Karpas-422 (cell line): ENCODE data around the gene DAPK3. TPM values are rescaled to one million over a fixed set of nuclear protein-coding genes. Genes with fewer than 3 reads are reported as not detected.

ENCODE experiments used
- DNase-seq: peaks from one replicate; pipeline ENCODE4 v3.0.0-alpha.2; 2015
- H2AFZ ChIP-seq: fragments of 200-600 bp; sonication (generic); 2 replicates; pipeline ENCODE4 v1.6.1; 2014; ENCODE audit warnings: antibody characterized with exemption, low read length, mixed read lengths
- H3K27ac ChIP-seq: fragments of 200-600 bp; sonication (generic); 2 replicates; pipeline ENCODE4 v1.5.1; 2014; ENCODE audit warnings: mild to moderate bottlenecking, low read length, moderate library complexity
- H3K27me3 ChIP-seq: fragments of 200-600 bp; sonication (generic); 2 replicates; pipeline ENCODE4 v1.6.1; 2014; ENCODE audit warnings: low read length, mixed read lengths
- H3K36me3 ChIP-seq: fragments of 200-600 bp; sonication (generic); 2 replicates; pipeline ENCODE4 v1.6.1; 2014; ENCODE audit warnings: low read length, mixed read lengths; ENCODE audit not compliant: insufficient read depth
- H3K4me1 ChIP-seq: fragments of 200-600 bp; sonication (generic); 2 replicates; pipeline ENCODE4 v1.6.1; 2014; ENCODE audit warnings: mild to moderate bottlenecking, low read length, mixed read lengths
- H3K4me2 ChIP-seq: fragments of 200-600 bp; sonication (generic); 2 replicates; pipeline ENCODE4 v1.6.1; 2014; ENCODE audit warnings: low read length, low read depth, mild to moderate bottlenecking; ENCODE audit not compliant: poor library complexity, severe bottlenecking
- H3K4me3 ChIP-seq: fragments of 200-600 bp; sonication (generic); 2 replicates; pipeline ENCODE4 v1.5.1; 2014; ENCODE audit warnings: mild to moderate bottlenecking, antibody characterized with exemption, low read length, mixed read lengths
- H3K79me2 ChIP-seq: fragments of 200-600 bp; sonication (generic); 2 replicates; pipeline ENCODE4 v1.6.1; 2014; ENCODE audit warnings: mild to moderate bottlenecking, low read length, mixed read lengths
- H3K9ac ChIP-seq: fragments of 200-600 bp; sonication (generic); 2 replicates; pipeline ENCODE4 v1.6.0; 2014; ENCODE audit warnings: low read length
- H3K9me2 ChIP-seq: fragments of 200-600 bp; sonication (generic), shearing (Covaris generic); replicated peaks from 2 replicates; pipeline ENCODE4 v1.6.0; 2014; ENCODE audit warnings: mild to moderate bottlenecking, low read length, moderate library complexity; ENCODE audit not compliant: insufficient read depth
- H3K9me3 ChIP-seq: fragments of 300-700, 200-600 bp; sonication (generic); 2 replicates; pipeline ENCODE4 v1.6.1; 2014; ENCODE audit warnings: low read length, mixed read lengths
- H4K20me1 ChIP-seq: fragments of 200-600 bp; sonication (generic); 2 replicates; pipeline ENCODE4 v1.6.1; 2014; ENCODE audit warnings: mild to moderate bottlenecking, antibody characterized with exemption, low read length, low read depth; ENCODE audit not compliant: insufficient read depth
- total RNA-seq: library from RNA; depleted of rRNA; stranded (reverse); fragments of >200 nt; shearing (Covaris generic); gene quantifications from 2 replicates; pipeline ENCODE4 v1.2.3, GENCODE V29; 2014; ENCODE audit warnings: low replicate concordance

Gene DAPK3
- total RNA-seq, 1 experiment from 2014 or later = 17.2 TPM

DNA sequence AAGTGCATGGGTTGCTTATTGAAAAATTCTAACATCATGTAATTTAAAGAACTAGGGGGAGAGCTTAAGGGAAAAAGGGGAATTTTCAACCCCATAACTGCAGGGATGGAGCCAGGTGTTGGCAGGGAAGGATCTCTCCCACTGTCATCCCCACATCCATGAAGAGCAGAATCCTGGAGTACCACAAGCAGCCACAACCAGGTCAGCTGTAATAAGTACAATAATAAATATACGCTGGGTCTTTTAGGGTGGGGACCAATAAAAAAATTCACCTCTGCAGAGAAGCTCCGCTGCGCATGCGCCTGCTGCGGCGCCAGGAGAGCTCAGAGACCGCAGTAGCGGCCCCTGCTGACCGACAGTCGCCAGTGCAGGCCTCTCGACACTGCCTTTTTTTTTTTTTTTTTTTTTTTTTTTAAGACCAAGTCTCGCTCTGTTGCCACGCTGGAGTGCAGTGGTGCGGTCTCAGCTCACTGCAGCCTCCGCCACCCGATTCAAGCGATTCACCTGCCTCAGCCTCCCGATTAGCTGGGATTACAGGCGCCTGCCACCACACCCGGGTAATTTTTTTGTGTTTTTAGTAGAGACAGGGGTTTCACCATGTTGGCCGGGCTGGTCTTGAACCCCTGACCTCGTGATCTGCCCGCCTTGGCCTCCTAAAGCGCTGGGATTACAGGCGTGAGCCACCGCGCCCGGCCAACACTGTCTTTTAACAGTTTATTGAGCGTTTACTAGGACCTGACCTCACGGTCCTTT, 16.9 kb upstream of the DAPK3 start:
- Histone ChIP-seq H3K9ac (peak overlapping the region; percentile 57), H3K9me2 (no peaks in the 10 kb centered on the region), H3K4me1 (peaks cover 45% of the 10 kb centered on the region)

DNA sequence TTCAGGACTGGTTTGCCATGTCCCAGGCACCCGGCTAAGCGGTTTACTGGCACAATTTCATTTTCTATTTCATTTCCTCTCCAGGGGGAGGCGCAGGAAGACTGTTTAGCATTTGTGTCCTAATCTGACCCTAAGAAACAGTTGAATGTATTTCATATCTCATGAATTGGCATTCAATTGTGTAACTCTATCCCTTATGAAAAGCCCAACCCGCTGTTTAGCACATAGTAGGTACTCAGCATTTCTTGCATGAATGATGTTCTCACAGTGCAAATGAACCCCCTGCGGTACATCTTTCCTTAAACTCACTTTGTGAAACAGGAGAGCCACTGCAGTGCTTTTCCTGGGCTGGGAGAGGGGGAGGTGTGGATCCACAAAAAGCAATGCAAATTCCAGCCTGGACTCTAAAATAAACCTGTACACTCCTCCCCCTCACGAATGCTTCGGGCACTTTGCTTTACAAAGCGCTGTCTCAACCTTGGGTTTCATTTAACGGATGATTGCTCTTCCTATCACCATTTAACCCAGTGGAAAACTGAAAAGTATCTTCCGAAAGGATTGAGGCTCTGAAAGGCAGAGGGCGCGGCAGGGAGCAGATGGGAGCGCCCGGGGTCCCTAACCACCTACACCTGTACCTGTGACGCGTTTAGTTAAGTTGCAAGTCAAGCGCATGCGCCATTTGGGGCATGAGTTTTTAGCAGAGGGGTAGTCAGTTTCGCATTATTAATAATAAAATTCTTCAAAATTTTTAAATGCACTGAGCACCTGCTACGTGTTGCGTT, 15.6 kb upstream of the DAPK3 start:
- Histone ChIP-seq H3K9ac (peak overlapping the region; percentile 66), H3K27me3 (no peaks in the 10 kb centered on the region), H3K9me2 (no peaks in the 10 kb centered on the region), H3K4me2 (peak overlapping the region; percentile 85), H3K9me3 (no peaks in the 10 kb centered on the region), H3K4me1 (peaks cover 45% of the 10 kb centered on the region), H2AFZ (peak overlapping the region; percentile 86), H3K27ac (peak overlapping the region; percentile 9; the same call in 1 of the 2 replicates), H3K4me3 (peak overlapping the region; percentile 96), H4K20me1 (peaks cover 36% of the 10 kb centered on the region), H3K36me3 (peaks cover 36% of the 10 kb centered on the region), H3K79me2 (peaks cover 37% of the 10 kb centered on the region)
- peak; percentile 91 for DNase-seq

More for the DNA sequence above, 16.9 kb upstream of the DAPK3 start:
- Histone ChIP-seq H4K20me1 (peaks cover 23% of the 10 kb centered on the region), H3K9me3 (no peaks in the 10 kb centered on the region), H3K4me2 (peak overlapping the region; percentile 85), H2AFZ (peak overlapping the region; percentile 44; the same call in 1 of the 2 replicates), H3K79me2 (peaks cover 25% of the 10 kb centered on the region), H3K36me3 (peaks cover 22% of the 10 kb centered on the region), H3K27me3 (no peaks in the 10 kb centered on the region), H3K27ac (no peak overlapping the region), H3K4me3 (peak overlapping the region; percentile 96; the same call in 1 of the 2 replicates)
- peak; percentile 96 for DNase-seq

DNA sequence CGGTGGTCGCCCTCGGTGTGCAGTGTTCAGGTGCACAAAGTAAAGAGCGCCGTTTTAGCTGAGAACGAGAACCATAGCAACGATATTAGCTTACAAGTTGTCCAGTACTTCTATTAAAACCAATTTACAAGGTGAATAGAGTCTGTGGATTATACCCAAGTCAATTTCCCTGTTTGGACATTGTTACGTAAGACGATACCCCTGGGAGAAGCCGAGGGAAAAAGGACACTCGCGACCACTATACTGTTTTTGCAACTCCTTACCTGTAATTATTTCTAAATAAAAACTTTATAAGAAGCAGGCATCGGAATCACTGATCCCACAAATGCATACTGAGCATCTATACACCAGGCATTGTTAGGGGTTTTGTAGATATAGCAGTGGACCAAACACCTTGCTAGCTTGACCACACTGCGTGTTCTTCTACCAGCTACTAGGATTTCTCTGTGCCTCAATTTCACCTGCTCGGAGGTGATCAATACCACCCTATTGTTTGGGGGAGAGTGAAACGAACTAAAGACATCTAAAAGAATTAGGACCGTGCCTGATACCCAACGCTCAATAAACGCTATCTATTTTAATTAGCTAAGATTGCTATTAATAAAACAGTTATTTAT, 14.9 kb upstream of the DAPK3 start:
- Histone ChIP-seq H3K4me1 (peaks cover 45% of the 10 kb centered on the region), H3K79me2 (peaks cover 42% of the 10 kb centered on the region), H3K4me2 (peak overlapping the region; percentile 85), H3K9me3 (no peaks in the 10 kb centered on the region), H3K36me3 (peaks cover 43% of the 10 kb centered on the region), H3K9ac (peak overlapping the region; percentile 66), H4K20me1 (peaks cover 44% of the 10 kb centered on the region), H3K4me3 (peak overlapping the region; percentile 96), H3K27me3 (no peaks in the 10 kb centered on the region), H3K9me2 (no peaks in the 10 kb centered on the region), H3K27ac (peak overlapping the region; percentile 13; the same call in 1 of the 2 replicates), H2AFZ (peak overlapping the region; percentile 69)
- DNase-seq = no peak

DNA sequence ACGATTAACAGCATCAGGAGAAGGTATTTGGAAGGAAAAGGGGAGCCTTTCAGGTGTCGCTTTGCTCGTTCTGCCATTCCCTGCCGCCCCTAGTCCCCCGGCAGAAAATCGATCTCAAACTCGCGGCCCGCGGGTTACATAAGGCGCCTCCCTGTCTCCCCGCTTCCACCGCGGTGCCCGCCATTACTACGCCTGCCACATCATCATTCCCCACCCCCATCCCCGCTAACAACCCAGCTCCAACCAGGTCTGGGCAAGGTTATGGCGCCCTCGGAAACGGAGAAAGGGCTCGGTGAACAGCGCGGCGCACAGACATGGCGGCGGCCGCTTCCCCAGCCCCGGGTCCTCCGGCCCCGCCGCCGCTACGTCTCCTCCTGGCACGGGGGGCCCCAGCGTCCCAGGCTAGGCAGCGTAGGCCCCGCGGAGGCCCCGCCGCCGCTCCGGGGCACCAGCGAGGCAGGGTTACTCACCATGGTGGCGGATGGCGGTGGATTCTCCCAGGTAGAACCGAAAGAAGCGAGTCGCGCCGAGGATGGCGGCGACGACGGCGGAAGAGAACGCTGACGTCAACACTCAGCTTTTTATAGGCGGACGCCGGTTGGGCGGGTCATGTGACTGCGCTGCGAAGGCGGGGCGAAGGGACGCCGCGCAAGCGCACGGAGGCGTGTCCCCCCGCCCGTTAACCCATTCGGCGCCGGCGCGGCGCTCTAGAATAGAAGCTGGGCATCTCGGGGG, 14.2 kb upstream of the DAPK3 start, which contains the start of gene EEF2:
Gene EEF2 (minus strand): TSS at position 556 of the 735 bp plus-strand sequence. CDS start 83 bp downstream, at position 473.
- Histone ChIP-seq H3K4me1 (peaks cover 45% of the 10 kb centered on the region), H3K4me3 (peak within 1 kb of the TSS; percentile 96), H3K79me2 (peaks cover 42% of the 10 kb centered on the region), H3K27me3 (no peaks in the 10 kb centered on the region), H3K9me3 (no peaks in the 10 kb centered on the region), H3K9ac (peak within 1 kb of the TSS; percentile 96), H3K4me2 (peak within 1 kb of the TSS; percentile 85), H3K36me3 (peaks cover 50% of the 10 kb centered on the region), H3K9me2 (no peaks in the 10 kb centered on the region), H2AFZ (peak within 1 kb of the TSS; percentile 69), H4K20me1 (peaks cover 50% of the 10 kb centered on the region), H3K27ac (peak within 1 kb of the TSS; percentile 92)
- peak; percentile 97 for DNase-seq

DNA sequence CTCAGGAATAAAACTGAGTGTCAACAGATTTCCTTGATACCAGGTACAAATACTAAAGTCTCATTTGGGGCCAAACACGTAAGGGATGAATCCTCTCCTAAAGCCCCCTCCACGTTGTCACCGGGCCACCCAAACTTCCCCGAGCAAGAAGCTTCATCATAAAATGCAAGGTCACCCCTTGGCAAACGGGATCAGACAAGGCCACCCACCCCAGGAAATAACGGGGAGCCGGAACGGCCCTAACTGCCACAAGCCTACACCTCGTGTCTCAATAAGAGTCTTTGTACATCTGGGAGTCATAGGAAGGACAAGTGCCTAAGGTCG, 13.6 kb upstream of the DAPK3 start:
- Histone ChIP-seq H2AFZ (no peak overlapping the region), H3K4me2 (peak overlapping the region; percentile 85), H3K9ac (peak overlapping the region; percentile 96), H3K27ac (peak overlapping the region; percentile 92), H3K27me3 (no peaks in the 10 kb centered on the region), H3K79me2 (peaks cover 42% of the 10 kb centered on the region), H3K9me2 (no peaks in the 10 kb centered on the region), H3K4me3 (peak overlapping the region; percentile 96), H3K4me1 (peaks cover 42% of the 10 kb centered on the region), H3K36me3 (peaks cover 52% of the 10 kb centered on the region), H3K9me3 (no peaks in the 10 kb centered on the region), H4K20me1 (peaks cover 54% of the 10 kb centered on the region)
- DNase-seq = no peak

DNA sequence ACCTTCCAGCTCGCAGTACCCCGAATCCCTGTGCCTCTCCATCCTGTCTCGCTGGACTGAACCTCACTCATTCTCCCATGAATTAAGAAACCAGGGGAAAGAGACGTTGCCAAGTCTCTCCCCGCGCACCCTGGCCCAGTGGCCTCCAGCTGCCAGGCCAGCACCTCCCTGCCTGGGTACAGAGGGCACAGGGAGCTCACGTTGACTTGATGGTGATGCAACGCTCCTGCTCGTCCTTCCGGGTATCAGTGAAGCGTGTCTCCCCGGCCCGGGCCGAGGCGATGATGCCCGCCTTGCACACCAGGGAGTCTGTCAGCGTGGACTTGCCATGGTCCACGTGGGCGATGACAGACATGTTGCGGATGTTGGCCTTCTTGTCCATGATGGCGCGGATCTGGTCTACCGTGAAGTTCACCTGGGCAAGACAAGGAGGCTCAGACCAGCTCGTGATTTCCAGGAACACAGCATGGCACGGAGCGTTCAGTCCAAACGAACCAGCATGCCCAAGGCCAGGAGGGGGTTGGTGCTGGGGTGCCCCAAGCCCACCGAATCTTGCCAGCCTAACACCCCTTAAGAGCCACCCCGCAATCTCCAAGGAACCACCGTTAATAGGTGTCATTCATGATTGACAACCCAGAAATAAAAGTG, 13.2 kb upstream of the DAPK3 start:
- Histone ChIP-seq H3K9me2 (no peaks in the 10 kb centered on the region), H3K4me1 (peaks cover 37% of the 10 kb centered on the region), H3K27me3 (no peaks in the 10 kb centered on the region), H3K9ac (peak overlapping the region; percentile 96), H3K9me3 (no peaks in the 10 kb centered on the region), H3K27ac (peak overlapping the region; percentile 92), H2AFZ (no peak overlapping the region), H3K4me2 (peak overlapping the region; percentile 85), H4K20me1 (peaks cover 58% of the 10 kb centered on the region), H3K79me2 (peaks cover 42% of the 10 kb centered on the region), H3K4me3 (peak overlapping the region; percentile 96), H3K36me3 (peaks cover 53% of the 10 kb centered on the region)
- DNase-seq = peak; percentile 72

DNA sequence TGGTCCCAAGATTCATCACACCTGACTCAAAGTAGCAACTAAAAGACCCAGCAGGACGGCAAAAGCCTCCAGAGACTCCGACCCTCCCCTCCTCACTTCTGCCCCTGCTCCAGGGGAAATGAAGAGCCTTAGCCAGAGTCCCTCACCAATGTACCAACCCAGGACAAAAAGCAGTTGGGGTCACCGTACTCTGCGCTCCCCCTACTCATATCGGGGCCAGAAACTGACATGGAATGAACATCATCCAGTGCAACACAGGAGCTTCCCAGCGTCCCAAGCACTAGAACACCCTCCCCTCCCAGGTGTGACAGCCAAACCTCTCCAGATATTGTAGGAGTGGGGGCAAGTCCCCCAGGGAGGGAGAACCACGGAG, 12.6 kb upstream of the DAPK3 start:
- Histone ChIP-seq H3K4me1 (peaks cover 37% of the 10 kb centered on the region), H3K27ac (peak overlapping the region; percentile 92), H3K9me2 (no peaks in the 10 kb centered on the region), H2AFZ (no peak overlapping the region), H4K20me1 (peaks cover 58% of the 10 kb centered on the region), H3K4me3 (peak overlapping the region; percentile 96; the same call in 1 of the 2 replicates), H3K9me3 (no peaks in the 10 kb centered on the region), H3K36me3 (peaks cover 56% of the 10 kb centered on the region), H3K4me2 (peak overlapping the region; percentile 85), H3K9ac (peak overlapping the region; percentile 96), H3K27me3 (no peaks in the 10 kb centered on the region), H3K79me2 (peaks cover 42% of the 10 kb centered on the region)
- DNase-seq = no peak
